Naive thymus-derived CD4-positive, alpha-beta T cell (primary cell): Measurements from ENCODE around the gene RNF4. TPM values are rescaled to one million over a fixed set of nuclear protein-coding genes. Genes with fewer than 3 reads are reported as not detected.

Experiments used
- ATAC-seq: fragments of 150-1000 bp; cut with Tn5 transposase; 2 replicates; pipeline ENCODE4 v1.10.0; 2021; ENCODE audit warnings: mild to moderate bottlenecking, moderate library complexity
- CTCF ChIA-PET: fragments of 350-600 bp; sonication (Branson Sonifier 250); formaldehyde crosslinking; loops from one replicate; lab custom pipeline; 2021; ENCODE audit warnings: antibody characterized with exemption; lab: Charles Lee
- POLR2A ChIA-PET: fragments of 350-600 bp; sonication (Branson Sonifier 250); formaldehyde crosslinking; loops from one replicate; lab custom pipeline; 2021; ENCODE audit warnings: antibody characterized with exemption, inconsistent platforms; lab: Charles Lee
- DNase-seq, 9 donors: peaks; one replicate each; pipeline versions ENCODE4 v3.0.0 to v3.0.0-alpha.2; 2020 to 2022; ENCODE audit warnings: mixed read lengths in 1 of 9
- H3K27ac ChIP-seq: one replicate; pipeline ENCODE4 v1.7.0; 2013; ENCODE audit warnings: mild to moderate bottlenecking, low read depth, low read length, moderate library complexity
- H3K27me3 ChIP-seq, 2 donors: one replicate each; pipeline ENCODE4 v1.7.0; 2013; ENCODE audit warnings: low read length in 2 of 2, mild to moderate bottlenecking in 2 of 2, moderate library complexity in 2 of 2; ENCODE audit not compliant: control insufficient read depth in 2 of 2, insufficient read depth in 2 of 2
- H3K36me3 ChIP-seq, 3 experiments: 1 replicate in 2 of 3; 2 replicates in 1 of 3; pipeline ENCODE4 v1.7.0; 2013; ENCODE audit warnings: low read length in 3 of 3, mild to moderate bottlenecking in 3 of 3, moderate library complexity in 1 of 3; ENCODE audit not compliant: insufficient read depth in 3 of 3, control insufficient read depth in 2 of 3
- H3K4me1 ChIP-seq, 2 donors: one replicate each; pipeline ENCODE4 v1.7.0; 2013; ENCODE audit warnings: low read length in 2 of 2, mild to moderate bottlenecking in 2 of 2, moderate library complexity in 1 of 2; ENCODE audit not compliant: control insufficient read depth in 2 of 2, insufficient read depth in 2 of 2
- H3K4me3 ChIP-seq: 2 replicates; pipeline ENCODE4 v1.7.0; 2013; ENCODE audit warnings: mild to moderate bottlenecking, low read length
- H3K9me3 ChIP-seq, 3 experiments: 1 replicate in 2 of 3; 2 replicates in 1 of 3; pipeline ENCODE4 v1.7.0; 2013; ENCODE audit warnings: low read length in 3 of 3; ENCODE audit not compliant: control insufficient read depth in 2 of 3
- H3K27ac Mint-ChIP-seq, 9 donors: one replicate each; pipeline ENCODE4 v1.8.0; 2020 to 2022; ENCODE audit warnings: mixed read lengths in 9 of 9, mild to moderate bottlenecking in 8 of 9, moderate library complexity in 5 of 9, inconsistent platforms in 2 of 9
- H3K27me3 Mint-ChIP-seq, 5 donors: one replicate each; pipeline ENCODE4 v1.8.0; 2021 to 2022; ENCODE audit warnings: mixed read lengths in 5 of 5, mild to moderate bottlenecking in 1 of 5
- H3K36me3 Mint-ChIP-seq, 5 donors: one replicate each; pipeline ENCODE4 v1.8.0; 2020 to 2022; ENCODE audit warnings: mixed read lengths in 5 of 5, mild to moderate bottlenecking in 3 of 5, inconsistent platforms in 1 of 5
- H3K4me1 Mint-ChIP-seq, 7 donors: one replicate each; pipeline ENCODE4 v1.8.0; 2020 to 2022; ENCODE audit warnings: mixed read lengths in 7 of 7, mild to moderate bottlenecking in 3 of 7, inconsistent platforms in 1 of 7
- H3K4me3 Mint-ChIP-seq, 10 donors: one replicate each; pipeline ENCODE4 v1.8.0; 2020 to 2022; ENCODE audit warnings: mild to moderate bottlenecking in 10 of 10, mixed read lengths in 10 of 10, moderate library complexity in 6 of 10, inconsistent platforms in 2 of 10
- H3K9me3 Mint-ChIP-seq, 11 donors: one replicate each; pipeline ENCODE4 v1.8.0; 2020 to 2022; ENCODE audit warnings: mixed read lengths in 11 of 11, mild to moderate bottlenecking in 4 of 11, inconsistent platforms in 1 of 11, moderate library complexity in 1 of 11
- intact Hi-C, 2 donors: fragments of 100-400 bp; cut with micrococcal nuclease; formaldehyde crosslinking; loops; one replicate each; pipeline ENCODE4 v1.15.1; 2023
- polyA plus RNA-seq, 2 donors: library from polyadenylated mRNA; unstranded; fragments of 300-500 nt; fragmentation: Illumina TruSeq; gene quantifications; one replicate each; pipeline ENCODE4 v1.2.3, GENCODE V29; 2021
- total RNA-seq, 6 experiments: library from RNA in 5 of 6; stranded (reverse) in 5 of 6; gene quantifications; 1 replicate in 5 of 6; 2 replicates in 1 of 6; pipeline ENCODE4 v1.2.3 and lab custom pipeline; 2021 to 2026

RNF4 gene
- total and polyA plus RNA-seq, 7 experiments from 2014 or later = 69.4 to 101 (median 91.8) TPM

- Mint-ChIP-seq H3K36me3 (no peaks in the 10 kb centered on the region), H3K4me3 (no peak overlapping the region), H3K27ac (no peak overlapping the region), H3K4me1 (peaks cover 0 to 5% (median 3%) of the 10 kb centered on the region in 7 donors), H3K27me3 (peaks cover 0 to 5% (median 0%) of the 10 kb centered on the region in 5 donors), H3K9me3 (no peaks in the 10 kb centered on the region)
- no peak overlapping the region for H3K27ac ChIP-seq
- peaks cover 0 to 4% of the 10 kb centered on the region in 2 donors for H3K4me1 ChIP-seq
- no peaks in the 10 kb centered on the region for H3K27me3 ChIP-seq
- DNase-seq = no peak
- no peak overlapping the region for H3K4me3 ChIP-seq
- ATAC-seq = no peak
- no peaks in the 10 kb centered on the region for H3K36me3 ChIP-seq
- H3K9me3 ChIP-seq = no peaks in the 10 kb centered on the region
- ChIA-PET CTCF (interaction anchor here (0.7 to 1.3 kb wide), 2 partner anchors 25 to 574 kb away, joined by 3 read pairs; no protein-coding TSS in a partner anchor), POLR2A (no interaction called here)
- intact Hi-C loops = no loop called here
Observed at GRCh38 chr4:2437475-2438215, 31.3 kb upstream of the RNF4 start.

GRCh38 chr4:2438822-2439718 lies 29.8 kb upstream of the RNF4 start:
- Histone ChIP-seq H3K27ac (no peak overlapping the region), H3K4me3 (no peak overlapping the region), H3K27me3 (no peaks in the 10 kb centered on the region), H3K9me3 (no peaks in the 10 kb centered on the region), H3K4me1 (peaks cover 0 to 4% of the 10 kb centered on the region in 2 donors), H3K36me3 (no peaks in the 10 kb centered on the region)
- Mint-ChIP-seq H3K4me3 (no peak overlapping the region), H3K36me3 (no peaks in the 10 kb centered on the region), H3K27ac (no peak overlapping the region), H3K27me3 (peaks cover 0 to under 1% (median 0%) of the 10 kb centered on the region in 5 donors), H3K9me3 (no peaks in the 10 kb centered on the region), H3K4me1 (peaks cover 0 to 5% (median 3%) of the 10 kb centered on the region in 7 donors)
- ChIA-PET POLR2A (no interaction called here), CTCF (interaction anchor here (0.6 kb wide), 2 partner anchors 240 to 563 kb away, joined by 3 read pairs; no protein-coding TSS in a partner anchor)
- ATAC-seq (no peak), DNase-seq (no peak)
- intact Hi-C loops = no loop called here

- Mint-ChIP-seq H3K27ac (peak overlapping the region in 2 of 9 donors; percentile 4 to 20), H3K9me3 (no peaks in the 10 kb centered on the region), H3K36me3 (no peaks in the 10 kb centered on the region), H3K4me3 (no peak overlapping the region), H3K27me3 (no peaks in the 10 kb centered on the region), H3K4me1 (peaks cover 0 to 5% (median 3%) of the 10 kb centered on the region in 7 donors)
- ChIA-PET POLR2A (no interaction called here), CTCF (interaction anchor here (0.7 to 1.2 kb wide), 6 partner anchors 10 to 557 kb away, joined by 3 to 6 read pairs (median 4); no protein-coding TSS in a partner anchor)
- Histone ChIP-seq H3K27me3 (no peaks in the 10 kb centered on the region), H3K4me1 (peaks cover 0 to 4% of the 10 kb centered on the region in 2 donors), H3K27ac (no peak overlapping the region), H3K36me3 (no peaks in the 10 kb centered on the region), H3K9me3 (no peaks in the 10 kb centered on the region), H3K4me3 (no peak overlapping the region)
- ATAC-seq = peak; percentile 96
- intact Hi-C loops = loop anchor here (1.0 to 2.0 kb wide), 4 partner anchors 21 to 221 kb away; partner anchors contain the start of genes CFAP99 (in 2 of the 2) and ZFYVE28 (in 2 of the 2)
- DNase-seq = peak; percentile 41 to 69 (median 57)
Observed at GRCh38 chr4:2441393-2442174, 27.3 kb upstream of the RNF4 start.

- H3K9me3 ChIP-seq = no peaks in the 10 kb centered on the region
- Mint-ChIP-seq H3K27me3 (no peaks in the 10 kb centered on the region), H3K27ac (no peak overlapping the region), H3K9me3 (no peaks in the 10 kb centered on the region), H3K36me3 (no peaks in the 10 kb centered on the region), H3K4me1 (peaks cover 0 to 5% (median 3%) of the 10 kb centered on the region in 7 donors), H3K4me3 (no peak overlapping the region)
- no peaks in the 10 kb centered on the region for H3K27me3 ChIP-seq
- ChIA-PET CTCF (interaction anchor here (0.6 to 1.2 kb wide), 3 partner anchors 30 to 223 kb away, joined by 3 to 6 read pairs (median 5); no protein-coding TSS in a partner anchor), POLR2A (no interaction called here)
- no peak for DNase-seq
- intact Hi-C loops = no loop called here
- H3K4me3 ChIP-seq = no peak overlapping the region
- no peak overlapping the region for H3K27ac ChIP-seq
- ATAC-seq = no peak
- H3K4me1 ChIP-seq = peaks cover 0 to 4% of the 10 kb centered on the region in 2 donors
- no peaks in the 10 kb centered on the region for H3K36me3 ChIP-seq
Observed at GRCh38 chr4:2442175-2442993, 26.5 kb upstream of the RNF4 start.

- peaks cover 0 to 4% of the 10 kb centered on the region in 2 donors for H3K4me1 ChIP-seq
- no peak overlapping the region for H3K4me3 ChIP-seq
- no peak overlapping the region for H3K4me3 Mint-ChIP-seq
- H3K36me3 ChIP-seq = no peaks in the 10 kb centered on the region
- CTCF ChIA-PET = interaction anchor here (0.6 kb wide), 1 partner anchor 30 kb away, joined by 3 read pairs; no protein-coding TSS in a partner anchor
- intact Hi-C loops = no loop called here
- no peaks in the 10 kb centered on the region for H3K27me3 Mint-ChIP-seq
- no peaks in the 10 kb centered on the region for H3K9me3 Mint-ChIP-seq
- no peaks in the 10 kb centered on the region for H3K27me3 ChIP-seq
- peaks cover 0 to 5% (median 3%) of the 10 kb centered on the region in 7 donors for H3K4me1 Mint-ChIP-seq
- no peak overlapping the region for H3K27ac ChIP-seq
- ATAC-seq = no peak
- H3K27ac Mint-ChIP-seq = no peak overlapping the region
- no peak for DNase-seq
- H3K36me3 Mint-ChIP-seq = no peaks in the 10 kb centered on the region
- no peaks in the 10 kb centered on the region for H3K9me3 ChIP-seq
- POLR2A ChIA-PET = no interaction called here
Observed at GRCh38 chr4:2443061-2443730, 25.7 kb upstream of the RNF4 start.
